HEK293T (cell line): ENCODE measurements around the gene RXFP4.

Experiments used
- CTCF ChIA-PET: fragments of 350-600 bp; formaldehyde crosslinking; extraction: SDS; loops from one replicate; lab custom pipeline; 2021; ENCODE audit warnings: antibody characterized with exemption, inconsistent platforms; lab: Yijun Ruan, JAX
- POLR2A ChIA-PET: fragments of 350-600 bp; formaldehyde crosslinking; extraction: SDS; loops from one replicate; lab custom pipeline; 2020; ENCODE audit warnings: antibody characterized with exemption, inconsistent platforms; lab: Yijun Ruan, JAX
- DNase-seq: peaks from one replicate; pipeline ENCODE4 v3.0.0; 2012; ENCODE audit warnings: mixed read lengths; ENCODE audit errors: extremely low spot score
- ARNT ChIP-seq: fragments of 450-650 bp; IDR thresholded peaks from 2 replicates; pipeline ENCODE4 v1.6.1; 2017; ENCODE audit warnings: mild to moderate bottlenecking
- BHLHE40 ChIP-seq: fragments of 450-650 bp; IDR thresholded peaks from 2 replicates; pipeline ENCODE4 v1.6.1; 2016; ENCODE audit warnings: mild to moderate bottlenecking, moderate library complexity, borderline replicate concordance
- CTBP1 ChIP-seq: fragments of 450-650 bp; IDR thresholded peaks from 2 replicates; pipeline ENCODE4 v1.6.1; 2016; ENCODE audit warnings: borderline replicate concordance
- ELF4 ChIP-seq: fragments of 450-650 bp; IDR thresholded peaks from 2 replicates; pipeline ENCODE4 v1.6.1; 2017; ENCODE audit warnings: antibody characterized with exemption
- FOXA1 ChIP-seq: fragments of 450-650 bp; IDR thresholded peaks from 2 replicates; pipeline ENCODE4 v1.6.1; 2016; ENCODE audit warnings: mild to moderate bottlenecking
- FOXK2 ChIP-seq: fragments of 450-650 bp; IDR thresholded peaks from 2 replicates; pipeline ENCODE4 v1.6.1; 2016; ENCODE audit warnings: mild to moderate bottlenecking
- FOXM1 ChIP-seq: fragments of 450-650 bp; IDR thresholded peaks from 2 replicates; pipeline ENCODE4 v1.6.1; 2017; ENCODE audit warnings: mild to moderate bottlenecking, borderline replicate concordance
- HDGF ChIP-seq: fragments of 450-650 bp; IDR thresholded peaks from 2 replicates; pipeline ENCODE4 v1.6.1; 2017; ENCODE audit warnings: antibody characterized with exemption, borderline replicate concordance
- L3MBTL2 ChIP-seq: fragments of 450-650 bp; conservative IDR thresholded peaks from 2 replicates; pipeline ENCODE4 v1.6.1; 2016; ENCODE audit warnings: mild to moderate bottlenecking
- LEF1 ChIP-seq: fragments of 450-650 bp; IDR thresholded peaks from 2 replicates; pipeline ENCODE4 v1.6.1; 2017; ENCODE audit warnings: mild to moderate bottlenecking, borderline replicate concordance
- NFRKB ChIP-seq: fragments of 450-650 bp; IDR thresholded peaks from 2 replicates; pipeline ENCODE4 v1.6.1; 2016; ENCODE audit warnings: mild to moderate bottlenecking, moderate library complexity
- SP1 ChIP-seq: fragments of 450-650 bp; IDR thresholded peaks from 2 replicates; pipeline ENCODE4 v1.6.1; 2017
- SUZ12 ChIP-seq: fragments of 450-650 bp; IDR thresholded peaks from 2 replicates; pipeline ENCODE4 v1.6.1; 2016; ENCODE audit warnings: mild to moderate bottlenecking
- TARDBP ChIP-seq: fragments of 450-650 bp; IDR thresholded peaks from 2 replicates; pipeline ENCODE4 v1.6.1; 2016
- ZNF384 ChIP-seq: fragments of 450-650 bp; IDR thresholded peaks from 2 replicates; pipeline ENCODE4 v1.6.1; 2016
- TF ChIP-seq, protein P1 (sequence below): fragments of 450-650 bp; IDR thresholded peaks from 2 replicates; pipeline ENCODE4 v1.6.1; 2016

Gene RXFP4

DNA sequence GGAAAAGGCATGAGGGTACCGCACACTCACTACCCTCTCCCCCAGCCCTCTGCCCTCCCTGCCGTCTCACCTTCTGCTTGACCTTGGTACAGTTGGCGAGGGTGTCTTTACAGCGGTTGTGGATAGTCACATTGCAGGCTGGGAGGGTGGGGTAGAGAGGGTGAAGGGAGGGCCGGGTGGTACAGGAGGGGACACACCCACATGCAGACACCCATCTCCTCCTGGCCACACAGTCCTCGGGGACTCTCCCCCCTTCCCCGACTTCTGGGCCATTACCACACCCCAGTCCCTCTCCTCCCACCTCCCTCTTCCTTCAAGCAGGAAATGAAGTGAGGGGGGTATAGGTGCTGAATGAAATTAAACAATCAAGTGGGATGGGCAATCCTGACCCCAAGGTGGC is 25.3 kb downstream of the RXFP4 start:
- no peak for TF ChIP-seq SP1
- TF ChIP-seq NFRKB = no peak
- no peak for TF ChIP-seq L3MBTL2
- TF ChIP-seq LEF1 = no peak
- TF ChIP-seq HDGF = no peak
- TF ChIP-seq FOXK2 = no peak
- TF ChIP-seq, protein P1, sequence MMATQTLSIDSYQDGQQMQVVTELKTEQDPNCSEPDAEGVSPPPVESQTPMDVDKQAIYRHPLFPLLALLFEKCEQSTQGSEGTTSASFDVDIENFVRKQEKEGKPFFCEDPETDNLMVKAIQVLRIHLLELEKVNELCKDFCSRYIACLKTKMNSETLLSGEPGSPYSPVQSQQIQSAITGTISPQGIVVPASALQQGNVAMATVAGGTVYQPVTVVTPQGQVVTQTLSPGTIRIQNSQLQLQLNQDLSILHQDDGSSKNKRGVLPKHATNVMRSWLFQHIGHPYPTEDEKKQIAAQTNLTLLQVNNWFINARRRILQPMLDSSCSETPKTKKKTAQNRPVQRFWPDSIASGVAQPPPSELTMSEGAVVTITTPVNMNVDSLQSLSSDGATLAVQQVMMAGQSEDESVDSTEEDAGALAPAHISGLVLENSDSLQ = no peak
- no peak for TF ChIP-seq FOXM1
- no peak for TF ChIP-seq SUZ12
- TF ChIP-seq CTBP1 = no peak
- TF ChIP-seq TARDBP = no peak
- no peak for TF ChIP-seq ZNF384
- no peak for TF ChIP-seq FOXA1
- no peak for TF ChIP-seq ELF4
- TF ChIP-seq ARNT = no peak
- no peak for TF ChIP-seq BHLHE40
- CTCF ChIA-PET = interaction anchor here (0.9 to 1.2 kb wide), 3 partner anchors 12 to 23 kb away, joined by 3 to 8 read pairs (median 6); partner anchors contain the start of gene ARHGEF2
- no peak for DNase-seq
- POLR2A ChIA-PET = no interaction called here

DNA sequence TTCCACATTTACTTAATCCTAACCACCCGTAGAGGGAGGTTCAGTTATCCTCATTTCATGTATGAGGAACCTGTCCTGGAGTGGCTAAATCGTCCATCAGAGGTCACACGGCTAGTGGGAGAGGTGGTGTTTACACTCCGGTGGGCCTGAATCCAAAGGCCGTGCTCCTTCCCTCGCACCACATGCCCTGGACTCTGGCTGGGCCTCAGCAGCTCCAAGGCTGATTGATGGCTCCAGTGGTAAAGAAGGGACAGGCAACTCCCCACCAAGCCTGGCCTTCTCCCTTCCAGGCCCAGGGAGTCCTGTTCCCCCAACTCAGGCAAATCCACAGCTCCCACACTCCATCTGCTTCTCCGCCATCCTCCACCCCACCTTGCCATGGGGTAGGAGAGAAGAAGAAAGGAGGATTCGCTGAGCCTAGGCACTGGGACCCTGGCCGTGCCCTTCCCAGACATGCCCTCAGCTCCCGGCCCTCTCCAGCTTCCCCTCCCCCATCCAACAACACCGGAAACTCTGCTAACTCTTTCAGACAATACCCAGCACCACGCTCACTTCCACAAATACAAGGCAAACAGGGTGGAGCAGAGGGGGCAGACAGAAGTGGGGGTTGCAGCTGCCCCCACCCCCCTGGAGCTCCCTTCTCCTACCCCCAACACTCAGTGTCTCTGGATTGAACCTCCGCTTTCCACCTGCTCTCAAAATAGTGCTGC is 26.1 kb downstream of the RXFP4 start:
- TF ChIP-seq ELF4 = no peak
- no peak for TF ChIP-seq BHLHE40
- TF ChIP-seq SP1 = no peak
- TF ChIP-seq NFRKB = no peak
- TF ChIP-seq ARNT = no peak
- TF ChIP-seq L3MBTL2 = no peak
- no peak for TF ChIP-seq TARDBP
- TF ChIP-seq CTBP1 = no peak
- no peak for TF ChIP-seq LEF1
- TF ChIP-seq HDGF = no peak
- no peak for DNase-seq
- CTCF ChIA-PET = interaction anchor here (0.9 kb wide), 2 partner anchors 16 to 22 kb away, joined by 3 to 6 read pairs; no protein-coding TSS in a partner anchor
- POLR2A ChIA-PET = interaction anchor here (0.9 kb wide), 2 partner anchors 9 to 16 kb away, joined by 3 to 4 read pairs; no protein-coding TSS in a partner anchor

DNA sequence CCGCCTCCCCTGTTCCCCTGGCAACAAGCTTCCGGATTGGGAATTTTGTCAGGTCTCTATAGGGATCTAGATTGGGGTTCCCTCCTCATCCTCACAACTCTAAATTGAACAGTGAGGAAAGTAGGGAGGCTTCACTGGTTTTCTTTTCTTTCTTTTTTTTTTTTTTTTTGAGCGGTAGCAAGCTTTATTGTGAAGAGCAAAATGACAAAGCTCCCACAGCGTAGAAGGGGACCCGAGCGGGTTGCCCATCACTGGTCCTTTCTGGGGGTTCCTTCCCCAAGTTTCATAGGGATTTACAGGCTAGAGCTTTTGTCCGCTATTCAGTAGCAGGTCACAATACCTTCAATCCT is 26.6 kb downstream of the RXFP4 start:
- DNase-seq = no peak
- POLR2A ChIA-PET = interaction anchor here (0.9 kb wide), 2 partner anchors 9 to 16 kb away, joined by 3 to 4 read pairs; no protein-coding TSS in a partner anchor
- CTCF ChIA-PET = no interaction called here
- TF ChIP-seq TARDBP (no peak), BHLHE40 (no peak), SP1 (no peak), CTBP1 (no peak), NFRKB (no peak), LEF1 (no peak), SUZ12 (no peak), FOXM1 (no peak), ARNT (no peak), HDGF (no peak), L3MBTL2 (no peak), FOXK2 (no peak), ELF4 (no peak), FOXA1 (no peak)
- TF ChIP-seq, protein P1 = no peak

DNA sequence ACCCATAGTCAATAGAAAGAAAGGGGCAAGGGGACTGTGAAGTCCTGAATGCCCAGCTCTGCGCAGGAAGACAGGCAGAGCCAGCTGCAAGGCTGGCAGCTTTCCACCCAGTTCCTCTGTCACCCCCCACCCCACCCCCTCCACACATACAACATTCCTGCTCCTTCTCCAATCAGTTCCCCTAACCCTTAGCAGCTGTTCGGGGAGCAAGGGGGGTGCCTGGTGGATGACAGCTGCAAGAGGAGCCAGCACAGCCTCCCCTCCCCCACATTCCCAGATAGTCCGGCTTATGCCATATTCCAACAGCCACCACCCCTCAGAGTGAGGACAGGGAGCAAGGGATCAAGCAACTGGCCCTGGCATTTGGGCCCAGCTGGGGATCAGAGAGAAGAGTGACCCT is 27.2 kb downstream of the RXFP4 start:
- no peak for DNase-seq
- POLR2A ChIA-PET = interaction anchor here (1.4 kb wide), 1 partner anchor 9 kb away, joined by 4 read pairs; no protein-coding TSS in a partner anchor
- TF ChIP-seq NFRKB (no peak), BHLHE40 (no peak)
- CTCF ChIA-PET = no interaction called here

DNA sequence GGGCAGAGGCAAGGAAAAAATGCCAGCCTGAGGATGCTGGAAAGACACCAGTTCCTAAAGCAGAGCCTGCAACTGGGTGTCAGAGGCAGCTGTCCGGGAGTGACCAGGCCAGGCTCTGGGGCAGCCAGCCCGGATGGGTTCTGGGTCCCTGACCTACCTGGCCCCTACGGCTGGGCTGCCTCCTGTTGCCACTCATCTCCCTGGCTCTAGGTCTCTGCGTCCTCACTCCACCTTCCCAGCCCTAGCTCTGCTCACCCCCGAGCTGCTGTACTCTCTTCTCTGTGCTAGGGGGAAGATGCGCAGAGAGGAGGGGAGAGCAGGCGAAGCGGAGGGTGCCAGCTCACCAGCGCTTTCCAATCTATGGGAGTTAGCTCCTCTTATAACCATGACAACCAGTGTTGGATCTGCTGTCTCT is 27.9 kb downstream of the RXFP4 start:
- ChIA-PET POLR2A (interaction anchor here (1.4 to 1.5 kb wide), 3 partner anchors 8 to 12 kb away, joined by 4 to 7 read pairs (median 5); partner anchors contain the start of gene ARHGEF2), CTCF (no interaction called here)
- TF ChIP-seq FOXA1 (no peak), TARDBP (no peak), FOXK2 (no peak), HDGF (no peak), BHLHE40 (no peak), ZNF384 (no peak), ARNT (no peak), SP1 (no peak), L3MBTL2 (no peak), CTBP1 (no peak), FOXM1 (no peak), SUZ12 (no peak), LEF1 (no peak), NFRKB (no peak), ELF4 (no peak)
- TF ChIP-seq, protein P1 = no peak
- DNase-seq = no peak
